Measurements from ENCODE around the gene TIFAB.

DNA sequence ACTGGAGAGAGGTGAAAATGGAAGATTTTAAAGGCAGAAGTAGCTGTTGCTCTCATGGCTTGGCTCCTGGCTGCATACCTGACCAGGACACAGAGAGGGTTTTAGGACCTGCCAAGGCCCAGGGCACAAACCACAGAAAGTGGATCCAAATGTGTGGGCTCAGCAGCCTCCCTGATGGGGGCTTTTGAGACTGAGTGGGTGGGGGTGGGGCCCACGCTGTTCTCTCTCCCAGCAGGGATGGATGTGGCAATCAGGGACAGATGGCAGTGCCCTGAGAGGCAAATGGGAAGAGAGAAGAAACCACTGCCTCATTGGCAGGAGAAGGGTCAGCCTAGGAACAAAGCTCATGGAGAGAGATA is 34.9 kb upstream of the TIFAB start:
- TF ChIP-seq, protein P1, sequence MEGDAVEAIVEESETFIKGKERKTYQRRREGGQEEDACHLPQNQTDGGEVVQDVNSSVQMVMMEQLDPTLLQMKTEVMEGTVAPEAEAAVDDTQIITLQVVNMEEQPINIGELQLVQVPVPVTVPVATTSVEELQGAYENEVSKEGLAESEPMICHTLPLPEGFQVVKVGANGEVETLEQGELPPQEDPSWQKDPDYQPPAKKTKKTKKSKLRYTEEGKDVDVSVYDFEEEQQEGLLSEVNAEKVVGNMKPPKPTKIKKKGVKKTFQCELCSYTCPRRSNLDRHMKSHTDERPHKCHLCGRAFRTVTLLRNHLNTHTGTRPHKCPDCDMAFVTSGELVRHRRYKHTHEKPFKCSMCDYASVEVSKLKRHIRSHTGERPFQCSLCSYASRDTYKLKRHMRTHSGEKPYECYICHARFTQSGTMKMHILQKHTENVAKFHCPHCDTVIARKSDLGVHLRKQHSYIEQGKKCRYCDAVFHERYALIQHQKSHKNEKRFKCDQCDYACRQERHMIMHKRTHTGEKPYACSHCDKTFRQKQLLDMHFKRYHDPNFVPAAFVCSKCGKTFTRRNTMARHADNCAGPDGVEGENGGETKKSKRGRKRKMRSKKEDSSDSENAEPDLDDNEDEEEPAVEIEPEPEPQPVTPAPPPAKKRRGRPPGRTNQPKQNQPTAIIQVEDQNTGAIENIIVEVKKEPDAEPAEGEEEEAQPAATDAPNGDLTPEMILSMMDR (IDR thresholded peaks at IDR 0.05), result no peak
- no peak for TF ChIP-seq RAD21 (conservative IDR thresholded peaks at IDR 0.05 in 1 of 2, IDR thresholded peaks at IDR 0.05 in 1 of 2)
- no peak for TF ChIP-seq POLR2A (IDR thresholded peaks at IDR 0.05; ENCODE audit: low read length)
